Gastrocnemius medialis (tissue), 4 donors: ENCODE results near the gene GTPBP4.

Experiments
- POLR2A ChIP-seq, 2 donors: fragments of 450-650 bp; IDR thresholded peaks; one replicate each; pipeline ENCODE4 v1.6.1; 2017; ENCODE audit warnings: antibody characterized with exemption in 2 of 2, mild to moderate bottlenecking in 2 of 2, moderate library complexity in 2 of 2
- TF ChIP-seq, protein P1 (sequence below), 5 experiments: fragments of 450-650 bp in 3 of 5; fragments of 200-600 bp in 2 of 5; sonication (generic) in 2 of 5; IDR thresholded peaks in 4 of 5; conservative IDR thresholded peaks in 1 of 5; 1 replicate in 4 of 5; 2 replicates in 1 of 5; pipeline ENCODE4 v1.5.1; 2016 to 2019; ENCODE audit warnings: antibody characterized with exemption in 5 of 5, mild to moderate bottlenecking in 3 of 5, moderate library complexity in 3 of 5

DNA sequence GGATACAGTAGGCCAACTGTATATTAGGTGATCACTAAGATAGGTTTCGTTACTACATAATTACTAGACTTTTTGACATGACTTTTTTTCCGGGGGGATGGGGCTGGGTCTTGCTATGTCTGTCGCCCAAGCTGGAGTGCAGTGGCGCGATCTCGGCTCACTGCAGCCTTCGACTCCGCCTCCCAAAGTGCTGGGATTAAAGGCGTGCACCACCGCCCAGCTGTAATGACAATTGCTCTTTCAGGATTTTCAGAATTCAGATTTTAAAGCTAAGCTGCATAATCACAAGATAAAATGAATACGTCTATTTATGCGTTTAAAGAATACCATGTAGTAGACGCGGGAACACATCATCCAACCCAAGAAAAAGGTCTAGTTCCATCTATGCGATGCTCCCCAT, 59.7 kb downstream of the GTPBP4 start:
- no peak for TF ChIP-seq POLR2A (IDR thresholded peaks at IDR 0.05)
- TF ChIP-seq, protein P1, sequence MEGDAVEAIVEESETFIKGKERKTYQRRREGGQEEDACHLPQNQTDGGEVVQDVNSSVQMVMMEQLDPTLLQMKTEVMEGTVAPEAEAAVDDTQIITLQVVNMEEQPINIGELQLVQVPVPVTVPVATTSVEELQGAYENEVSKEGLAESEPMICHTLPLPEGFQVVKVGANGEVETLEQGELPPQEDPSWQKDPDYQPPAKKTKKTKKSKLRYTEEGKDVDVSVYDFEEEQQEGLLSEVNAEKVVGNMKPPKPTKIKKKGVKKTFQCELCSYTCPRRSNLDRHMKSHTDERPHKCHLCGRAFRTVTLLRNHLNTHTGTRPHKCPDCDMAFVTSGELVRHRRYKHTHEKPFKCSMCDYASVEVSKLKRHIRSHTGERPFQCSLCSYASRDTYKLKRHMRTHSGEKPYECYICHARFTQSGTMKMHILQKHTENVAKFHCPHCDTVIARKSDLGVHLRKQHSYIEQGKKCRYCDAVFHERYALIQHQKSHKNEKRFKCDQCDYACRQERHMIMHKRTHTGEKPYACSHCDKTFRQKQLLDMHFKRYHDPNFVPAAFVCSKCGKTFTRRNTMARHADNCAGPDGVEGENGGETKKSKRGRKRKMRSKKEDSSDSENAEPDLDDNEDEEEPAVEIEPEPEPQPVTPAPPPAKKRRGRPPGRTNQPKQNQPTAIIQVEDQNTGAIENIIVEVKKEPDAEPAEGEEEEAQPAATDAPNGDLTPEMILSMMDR (IDR thresholded peaks at IDR 0.05 in 4 of 5, conservative IDR thresholded peaks at IDR 0.05 in 1 of 5): no peak
